ENCODE data around the gene TNRC6C. TPM values are rescaled to one million over a fixed set of nuclear protein-coding genes. Genes with fewer than 3 reads are reported as not detected.

Gene TNRC6C
- total and polyA plus RNA-seq, 9 of the 15 experiments (the other 6 are each of a cell fraction or from before 2014, with no cell fraction given) = 0.20 to 4.9 (median 2.3) TPM

DNA sequence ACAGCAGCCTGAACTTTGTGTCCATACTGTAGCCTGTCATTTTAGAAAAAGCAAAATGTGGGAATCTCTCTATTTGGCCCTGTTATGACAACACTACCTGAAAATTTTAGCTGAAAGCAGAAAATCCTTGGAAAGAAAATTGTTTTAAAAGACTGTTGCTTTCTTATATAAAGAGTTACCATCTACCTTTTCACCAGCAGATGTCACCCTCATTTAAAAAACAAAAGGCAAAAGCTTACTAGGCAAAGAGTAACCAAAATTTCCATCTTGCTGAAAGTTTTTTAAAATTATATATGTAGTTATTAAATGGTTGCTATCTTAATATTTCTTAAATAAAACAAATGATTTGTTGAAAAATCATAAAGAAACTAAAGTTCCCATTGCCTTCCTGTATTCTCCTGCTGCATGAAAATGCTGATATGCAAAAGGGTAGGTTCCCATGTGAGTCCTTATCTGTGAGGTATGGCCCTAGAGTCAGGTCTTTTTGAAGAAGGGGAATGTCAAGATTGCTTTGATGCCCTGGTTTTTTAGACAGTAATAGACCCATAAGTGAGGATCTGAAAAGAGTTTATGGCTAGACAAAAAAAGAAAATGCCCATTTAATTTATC is 61.0 kb downstream of the TNRC6C start:
- DNase-seq (ENCODE audit: extremely low read depth in 1 of 4, low spot score in 3 of 4) (peak in 2 of 4 experiments; percentile 23 to 66), ATAC-seq (peak; percentile 64), FAIRE-seq (peak; percentile 63)
- Histone ChIP-seq H3K4me2 (ENCODE audit: insufficient read depth, low read length) (no peak overlapping the region), H3K9ac (ENCODE audit: insufficient read depth in 1 of 2, low read depth in 2 of 2, low read length in 2 of 2) (peak overlapping the region in 1 of 2 experiments; percentile 24; a peak in 1 of 4 replicates), H3K9me3 (replicated peaks; ENCODE audit: control insufficient read depth, insufficient read depth, low read depth, low read length) (no peaks in the 10 kb centered on the region), H4K20me1 (replicated peaks; ENCODE audit: control insufficient read depth, insufficient read depth, low read length) (no peaks in the 10 kb centered on the region), H3K79me2 (ENCODE audit: control insufficient read depth, insufficient read depth, low read length) (no peaks in the 10 kb centered on the region), H3K27me3 (ENCODE audit: control insufficient read depth in 2 of 2, insufficient read depth in 2 of 2, low read length in 2 of 2) (no peaks in the 10 kb centered on the region), H3K4me1 (replicated peaks in 1 of 2; ENCODE audit: control insufficient read depth in 2 of 2, insufficient read depth in 2 of 2, low read length in 2 of 2) (peaks cover 11 to 34% of the 10 kb centered on the region in 2 experiments; a peak in 4 of 5 replicates), H3K4me3 (no peak overlapping the region), H3K36me3 (ENCODE audit: control insufficient read depth, insufficient read depth, low read length) (no peaks in the 10 kb centered on the region; the same call in 2 of the 3 replicates), H3K9me1 (ENCODE audit: control insufficient read depth, insufficient read depth, low read length) (peaks cover 5% of the 10 kb centered on the region), H2AFZ (ENCODE audit: low read depth, low read length) (peak overlapping the region; percentile 3; the same call in 1 of the 2 replicates), H3K27ac (ENCODE audit: extremely low read depth, low read depth, low read length) (no peak overlapping the region; the same call in 2 of the 3 replicates)
- ChIA-PET POLR2A (interaction anchor here (0.6 to 1.0 kb wide), 4 partner anchors 10 to 342 kb away, joined by 3 to 4 read pairs (median 3); no protein-coding TSS in a partner anchor), CTCF (ENCODE audit: low intra/inter-chr PET ratio) (interaction anchor here (0.6 to 1.7 kb wide), 7 partner anchors 119 to 726 kb away, joined by 3 to 11 read pairs (median 3); partner anchors contain the start of genes AFMID and TK1)
- no TSS peak for BruUV-seq (replicated peaks)
- in situ Hi-C loops (cut with MboI) = loop anchor here (5.0 to 10.0 kb wide), 2 partner anchors 247 to 475 kb away; no protein-coding TSS in a partner anchor
- intact Hi-C loops (cut with micrococcal nuclease) = loop anchor here (1.0 to 10.0 kb wide), 6 partner anchors 63 to 172 kb away; partner anchors contain the start of genes AFMID and TK1
- TF ChIP-seq, protein P1, sequence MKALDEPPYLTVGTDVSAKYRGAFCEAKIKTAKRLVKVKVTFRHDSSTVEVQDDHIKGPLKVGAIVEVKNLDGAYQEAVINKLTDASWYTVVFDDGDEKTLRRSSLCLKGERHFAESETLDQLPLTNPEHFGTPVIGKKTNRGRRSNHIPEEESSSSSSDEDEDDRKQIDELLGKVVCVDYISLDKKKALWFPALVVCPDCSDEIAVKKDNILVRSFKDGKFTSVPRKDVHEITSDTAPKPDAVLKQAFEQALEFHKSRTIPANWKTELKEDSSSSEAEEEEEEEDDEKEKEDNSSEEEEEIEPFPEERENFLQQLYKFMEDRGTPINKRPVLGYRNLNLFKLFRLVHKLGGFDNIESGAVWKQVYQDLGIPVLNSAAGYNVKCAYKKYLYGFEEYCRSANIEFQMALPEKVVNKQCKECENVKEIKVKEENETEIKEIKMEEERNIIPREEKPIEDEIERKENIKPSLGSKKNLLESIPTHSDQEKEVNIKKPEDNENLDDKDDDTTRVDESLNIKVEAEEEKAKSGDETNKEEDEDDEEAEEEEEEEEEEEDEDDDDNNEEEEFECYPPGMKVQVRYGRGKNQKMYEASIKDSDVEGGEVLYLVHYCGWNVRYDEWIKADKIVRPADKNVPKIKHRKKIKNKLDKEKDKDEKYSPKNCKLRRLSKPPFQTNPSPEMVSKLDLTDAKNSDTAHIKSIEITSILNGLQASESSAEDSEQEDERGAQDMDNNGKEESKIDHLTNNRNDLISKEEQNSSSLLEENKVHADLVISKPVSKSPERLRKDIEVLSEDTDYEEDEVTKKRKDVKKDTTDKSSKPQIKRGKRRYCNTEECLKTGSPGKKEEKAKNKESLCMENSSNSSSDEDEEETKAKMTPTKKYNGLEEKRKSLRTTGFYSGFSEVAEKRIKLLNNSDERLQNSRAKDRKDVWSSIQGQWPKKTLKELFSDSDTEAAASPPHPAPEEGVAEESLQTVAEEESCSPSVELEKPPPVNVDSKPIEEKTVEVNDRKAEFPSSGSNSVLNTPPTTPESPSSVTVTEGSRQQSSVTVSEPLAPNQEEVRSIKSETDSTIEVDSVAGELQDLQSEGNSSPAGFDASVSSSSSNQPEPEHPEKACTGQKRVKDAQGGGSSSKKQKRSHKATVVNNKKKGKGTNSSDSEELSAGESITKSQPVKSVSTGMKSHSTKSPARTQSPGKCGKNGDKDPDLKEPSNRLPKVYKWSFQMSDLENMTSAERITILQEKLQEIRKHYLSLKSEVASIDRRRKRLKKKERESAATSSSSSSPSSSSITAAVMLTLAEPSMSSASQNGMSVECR (CRISPR knock-in tag; IDR thresholded peaks at IDR 0.05) = no peak
- TF ChIP-seq, protein P2, sequence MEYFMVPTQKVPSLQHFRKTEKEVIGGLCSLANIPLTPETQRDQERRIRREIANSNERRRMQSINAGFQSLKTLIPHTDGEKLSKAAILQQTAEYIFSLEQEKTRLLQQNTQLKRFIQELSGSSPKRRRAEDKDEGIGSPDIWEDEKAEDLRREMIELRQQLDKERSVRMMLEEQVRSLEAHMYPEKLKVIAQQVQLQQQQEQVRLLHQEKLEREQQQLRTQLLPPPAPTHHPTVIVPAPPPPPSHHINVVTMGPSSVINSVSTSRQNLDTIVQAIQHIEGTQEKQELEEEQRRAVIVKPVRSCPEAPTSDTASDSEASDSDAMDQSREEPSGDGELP (CRISPR knock-in tag; IDR thresholded peaks at IDR 0.05; ENCODE audit: borderline replicate concordance) = no peak
- TF ChIP-seq MAFK (IDR thresholded peaks at IDR 0.05; ENCODE audit: low read length) (peak; percentile 31; the same call in 1 of the 2 replicates), SMC3 (conservative IDR thresholded peaks at IDR 0.05; ENCODE audit: insufficient read depth, low read depth, low read length) (0 out of 2 replicates have a peak, but pooled peaks have one; percentile 37), RBM34 (IDR thresholded peaks at IDR 0.05; ENCODE audit: borderline replicate concordance, insufficient read depth, low read length) (no peak), KDM1A (IDR thresholded peaks at IDR 0.05) (no peak), TEAD2 (tag; IDR thresholded peaks at IDR 0.05) (no peak)
- TF ChIP-seq, protein P3, sequence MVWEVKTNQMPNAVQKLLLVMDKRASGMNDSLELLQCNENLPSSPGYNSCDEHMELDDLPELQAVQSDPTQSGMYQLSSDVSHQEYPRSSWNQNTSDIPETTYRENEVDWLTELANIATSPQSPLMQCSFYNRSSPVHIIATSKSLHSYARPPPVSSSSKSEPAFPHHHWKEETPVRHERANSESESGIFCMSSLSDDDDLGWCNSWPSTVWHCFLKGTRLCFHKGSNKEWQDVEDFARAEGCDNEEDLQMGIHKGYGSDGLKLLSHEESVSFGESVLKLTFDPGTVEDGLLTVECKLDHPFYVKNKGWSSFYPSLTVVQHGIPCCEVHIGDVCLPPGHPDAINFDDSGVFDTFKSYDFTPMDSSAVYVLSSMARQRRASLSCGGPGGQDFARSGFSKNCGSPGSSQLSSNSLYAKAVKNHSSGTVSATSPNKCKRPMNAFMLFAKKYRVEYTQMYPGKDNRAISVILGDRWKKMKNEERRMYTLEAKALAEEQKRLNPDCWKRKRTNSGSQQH (CRISPR knock-in tag; IDR thresholded peaks at IDR 0.05) = no peak
- TF ChIP-seq, protein P4, sequence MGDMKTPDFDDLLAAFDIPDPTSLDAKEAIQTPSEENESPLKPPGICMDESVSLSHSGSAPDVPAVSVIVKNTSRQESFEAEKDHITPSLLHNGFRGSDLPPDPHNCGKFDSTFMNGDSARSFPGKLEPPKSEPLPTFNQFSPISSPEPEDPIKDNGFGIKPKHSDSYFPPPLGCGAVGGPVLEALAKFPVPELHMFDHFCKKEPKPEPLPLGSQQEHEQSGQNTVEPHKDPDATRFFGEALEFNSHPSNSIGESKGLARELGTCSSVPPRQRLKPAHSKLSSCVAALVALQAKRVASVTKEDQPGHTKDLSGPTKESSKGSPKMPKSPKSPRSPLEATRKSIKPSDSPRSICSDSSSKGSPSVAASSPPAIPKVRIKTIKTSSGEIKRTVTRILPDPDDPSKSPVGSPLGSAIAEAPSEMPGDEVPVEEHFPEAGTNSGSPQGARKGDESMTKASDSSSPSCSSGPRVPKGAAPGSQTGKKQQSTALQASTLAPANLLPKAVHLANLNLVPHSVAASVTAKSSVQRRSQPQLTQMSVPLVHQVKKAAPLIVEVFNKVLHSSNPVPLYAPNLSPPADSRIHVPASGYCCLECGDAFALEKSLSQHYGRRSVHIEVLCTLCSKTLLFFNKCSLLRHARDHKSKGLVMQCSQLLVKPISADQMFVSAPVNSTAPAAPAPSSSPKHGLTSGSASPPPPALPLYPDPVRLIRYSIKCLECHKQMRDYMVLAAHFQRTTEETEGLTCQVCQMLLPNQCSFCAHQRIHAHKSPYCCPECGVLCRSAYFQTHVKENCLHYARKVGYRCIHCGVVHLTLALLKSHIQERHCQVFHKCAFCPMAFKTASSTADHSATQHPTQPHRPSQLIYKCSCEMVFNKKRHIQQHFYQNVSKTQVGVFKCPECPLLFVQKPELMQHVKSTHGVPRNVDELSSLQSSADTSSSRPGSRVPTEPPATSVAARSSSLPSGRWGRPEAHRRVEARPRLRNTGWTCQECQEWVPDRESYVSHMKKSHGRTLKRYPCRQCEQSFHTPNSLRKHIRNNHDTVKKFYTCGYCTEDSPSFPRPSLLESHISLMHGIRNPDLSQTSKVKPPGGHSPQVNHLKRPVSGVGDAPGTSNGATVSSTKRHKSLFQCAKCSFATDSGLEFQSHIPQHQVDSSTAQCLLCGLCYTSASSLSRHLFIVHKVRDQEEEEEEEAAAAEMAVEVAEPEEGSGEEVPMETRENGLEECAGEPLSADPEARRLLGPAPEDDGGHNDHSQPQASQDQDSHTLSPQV (IDR thresholded peaks at IDR 0.05) = peak; percentile 55; the same call in 1 of the 2 replicates
